ENCODE results near the gene DPF3. TPM values are rescaled to one million over a fixed set of nuclear protein-coding genes. Genes with fewer than 3 reads are reported as not detected.

Gene DPF3
- total and polyA plus RNA-seq, 2 donors (not counting 1 experiment from before 2014, with no cell fraction given): 3.4 to 10.2 TPM

GRCh38 chr14:72892103-72892878 lies 1.6 kb downstream of the DPF3 start:
- Histone ChIP-seq H3K27me3 (replicated peaks in 1 of 4; ENCODE audit: control extremely low read depth in 1 of 4, control insufficient read depth in 3 of 4, insufficient read depth in 4 of 4, low read length in 3 of 4) (peaks cover 0 to 14% (median 5%) of the 10 kb centered on the region in 4 experiments), H3K4me2 (replicated peaks; ENCODE audit: low read depth, low read length, poor library complexity, severe bottlenecking) (peak overlapping the region; percentile 84), H3K27ac (ENCODE audit: low read length in 2 of 2) (no peak overlapping the region), H3K36me3 (replicated peaks in 1 of 2; ENCODE audit: control extremely low read depth in 1 of 2, control insufficient read depth in 1 of 2, extremely low read depth in 1 of 2, insufficient read depth in 2 of 2, low read length in 1 of 2) (no peaks in the 10 kb centered on the region), H3K4me1 (ENCODE audit: control insufficient read depth in 2 of 2, insufficient read depth in 2 of 2, low read length in 2 of 2) (peaks cover 17 to 25% of the 10 kb centered on the region in 2 donors), H3K4me3 (ENCODE audit: control extremely low read depth in 1 of 5, extremely low read depth in 1 of 5, insufficient read depth in 1 of 5, low read depth in 2 of 5, low read length in 4 of 5) (peak overlapping the region; percentile 32 to 94 (median 87)), H2AFZ (ENCODE audit: insufficient read depth, low read depth, low read length, poor library complexity, severe bottlenecking) (peak overlapping the region; percentile 82), H3K79me2 (ENCODE audit: control insufficient read depth, insufficient read depth, low read length) (peaks cover 56% of the 10 kb centered on the region), H3K9me3 (ENCODE audit: control extremely low read depth in 1 of 3, control insufficient read depth in 2 of 3, insufficient read depth in 1 of 3, low read length in 2 of 3) (no peaks in the 10 kb centered on the region), H4K20me1 (ENCODE audit: control insufficient read depth, insufficient read depth, low read length, poor library complexity, severe bottlenecking) (peaks cover 14% of the 10 kb centered on the region), H3K9ac (ENCODE audit: low read length) (peak overlapping the region; percentile 69)
- Mint-ChIP-seq H3K9me3 (ENCODE audit: insufficient read depth) (no peaks in the 10 kb centered on the region), H3K4me1 (peaks cover 39% of the 10 kb centered on the region), H3K27ac (peak overlapping the region; percentile 81), H3K27me3 (peaks cover 6% of the 10 kb centered on the region), H3K4me3 (peak overlapping the region; percentile 92)
- intact Hi-C loops (cut with micrococcal nuclease): loop anchor here (5.0 to 10.0 kb wide), 2 partner anchors 175 to 297 kb away; no protein-coding TSS in a partner anchor
- POLR2A ChIA-PET: no interaction called here
- TF ChIP-seq EZH2 (IDR thresholded peaks at IDR 0.05; ENCODE audit: borderline replicate concordance, insufficient read depth, low read depth, low read length, poor library complexity, severe bottlenecking): peak; percentile 63
- TF ChIP-seq CTCF (IDR thresholded peaks at IDR 0.05): no peak
- DNase-seq (peak; percentile 58), ATAC-seq (ENCODE audit: low read depth) (no peak)
- CTCF ChIA-PET: interaction anchor here (1.2 to 5.7 kb wide), 4 partner anchors 12 to 375 kb away, joined by 3 to 68 read pairs (median 10); no protein-coding TSS in a partner anchor
- 2% methylated on average over 41 of the region's 47 CpGs for WGBS (ENCODE audit: insufficient coverage)

Data from B cell (primary cell).